G401 (cell line): ENCODE results near the gene RAET1L. TPM values are rescaled to one million over a fixed set of nuclear protein-coding genes. Genes with fewer than 3 reads are reported as not detected.
"Not testable (repeated sequence)": the region's sequence is repeated elsewhere in the genome, so short reads cannot be mapped to it uniquely, and the experiment has no call there.

Experiments used
- DNase-seq: peaks from one replicate; pipeline ENCODE4 v3.0.0-alpha.2; 2015; ENCODE audit warnings: low spot score
- in situ Hi-C: cut with HindIII; loops from 2 replicates; pipeline ENCODE4 v1.10.0; 2016; ENCODE audit warnings: low sequenced_read_pairs, mixed read lengths
- total RNA-seq: library from RNA; depleted of rRNA; stranded (reverse); fragments of >200 nt; shearing (Covaris generic); gene quantifications from 2 replicates; pipeline ENCODE4 v1.2.3, GENCODE V29; 2014

RAET1L gene
- total RNA-seq, 1 experiment from 2014 or later, result not detected

- in situ Hi-C loops, result no loop called here
- DNase-seq, result no peak
Observed at GRCh38 chr6:150001295-150002008, 23.9 kb downstream of the RAET1L start.

- in situ Hi-C loops, result no loop called here
- no peak for DNase-seq
Observed at GRCh38 chr6:149999636-150000035, 25.7 kb downstream of the RAET1L start.

- DNase-seq, result no peak
- in situ Hi-C loops, result no loop called here
Observed at GRCh38 chr6:149995971-149996370, 29.4 kb downstream of the RAET1L start.

- in situ Hi-C loops, result no loop called here
- DNase-seq, result no peak
Observed at GRCh38 chr6:149995235-149995750, 30.0 kb downstream of the RAET1L start.

- in situ Hi-C loops, result no loop called here
- no peak for DNase-seq
Observed at GRCh38 chr6:149991838-149992237, 33.5 kb downstream of the RAET1L start.

GRCh38 chr6:149991472-149991795, 33.9 kb downstream of the RAET1L start:
- DNase-seq, in situ Hi-C loops: not testable (repeated sequence)

GRCh38 chr6:149990661-149991471, 34.5 kb downstream of the RAET1L start:
- in situ Hi-C loops, result no loop called here
- DNase-seq, result no peak

- in situ Hi-C loops, result no loop called here
- no peak for DNase-seq
Observed at GRCh38 chr6:149990212-149990660, 35.1 kb downstream of the RAET1L start.

- in situ Hi-C loops, result no loop called here
- DNase-seq, result no peak
Observed at GRCh38 chr6:149988550-149989346, 36.6 kb downstream of the RAET1L start.

- DNase-seq, result no peak
- in situ Hi-C loops, result no loop called here
Observed at GRCh38 chr6:149987602-149988107, 37.7 kb downstream of the RAET1L start.

- DNase-seq, result no peak
- in situ Hi-C loops, result no loop called here
Observed at GRCh38 chr6:149985481-149985937, 39.8 kb downstream of the RAET1L start.

GRCh38 chr6:149984773-149985172, 40.6 kb downstream of the RAET1L start:
- in situ Hi-C loops, result no loop called here

GRCh38 chr6:149983145-149983544, 42.2 kb downstream of the RAET1L start:
- DNase-seq, result no peak
- in situ Hi-C loops, result no loop called here

More at GRCh38 chr6:149984773-149985172, 40.6 kb downstream of the RAET1L start:
- no peak for DNase-seq

- in situ Hi-C loops, result no loop called here
- no peak for DNase-seq
Observed at GRCh38 chr6:149979293-149979692, 46.0 kb downstream of the RAET1L start.

GRCh38 chr6:149978610-149979009, 46.7 kb downstream of the RAET1L start:
- no peak for DNase-seq
- in situ Hi-C loops, result no loop called here

- in situ Hi-C loops, result no loop called here
- no peak for DNase-seq
Observed at GRCh38 chr6:149977221-149977620, 48.1 kb downstream of the RAET1L start.

- in situ Hi-C loops, result no loop called here
- no peak for DNase-seq
Observed at GRCh38 chr6:149975400-149975799, 49.9 kb downstream of the RAET1L start.

GRCh38 chr6:149974825-149975224, 50.5 kb downstream of the RAET1L start:
- no peak for DNase-seq
- in situ Hi-C loops, result no loop called here

- in situ Hi-C loops, result not testable (repeated sequence)
Observed at GRCh38 chr6:149974394-149974793, 50.9 kb downstream of the RAET1L start.

More at GRCh38 chr6:149974394-149974793, 50.9 kb downstream of the RAET1L start:
- not testable (repeated sequence) for DNase-seq
